Measurements from ENCODE around the gene WDFY4.

WDFY4 gene

GRCh38 chr10:49010295-49010694 lies 325.6 kb downstream of the WDFY4 start:
- H3K9me3 ChIP-seq (ENCODE audit: control insufficient read depth, insufficient read depth, low read length), result no peaks in the 10 kb centered on the region
- H3K36me3 ChIP-seq (ENCODE audit: control insufficient read depth, insufficient read depth, low read length), result no peaks in the 10 kb centered on the region
- H3K4me3 ChIP-seq (ENCODE audit: low read depth, low read length), result no peak overlapping the region
- no peaks in the 10 kb centered on the region for H3K4me1 ChIP-seq (ENCODE audit: control insufficient read depth, insufficient read depth, low read length)
- no peak overlapping the region for H3K9ac ChIP-seq (ENCODE audit: low read depth, low read length)
- no peaks in the 10 kb centered on the region for H3K27me3 ChIP-seq (ENCODE audit: control insufficient read depth, insufficient read depth, low read length)

GRCh38 chr10:49010865-49011264 lies 326.2 kb downstream of the WDFY4 start:
- H3K27me3 ChIP-seq (ENCODE audit: control insufficient read depth, insufficient read depth, low read length), result no peaks in the 10 kb centered on the region
- H3K9ac ChIP-seq (ENCODE audit: low read depth, low read length), result no peak overlapping the region
- no peaks in the 10 kb centered on the region for H3K36me3 ChIP-seq (ENCODE audit: control insufficient read depth, insufficient read depth, low read length)
- H3K9me3 ChIP-seq (ENCODE audit: control insufficient read depth, insufficient read depth, low read length), result no peaks in the 10 kb centered on the region
- no peak overlapping the region for H3K4me3 ChIP-seq (ENCODE audit: low read depth, low read length)
- no peaks in the 10 kb centered on the region for H3K4me1 ChIP-seq (ENCODE audit: control insufficient read depth, insufficient read depth, low read length)

GRCh38 chr10:49011756-49012155 lies 327.1 kb downstream of the WDFY4 start:
- Histone ChIP-seq H3K36me3 (ENCODE audit: control insufficient read depth, insufficient read depth, low read length) (no peaks in the 10 kb centered on the region), H3K9ac (ENCODE audit: low read depth, low read length) (no peak overlapping the region), H3K9me3 (ENCODE audit: control insufficient read depth, insufficient read depth, low read length) (no peaks in the 10 kb centered on the region), H3K27me3 (ENCODE audit: control insufficient read depth, insufficient read depth, low read length) (no peaks in the 10 kb centered on the region), H3K4me3 (ENCODE audit: low read depth, low read length) (no peak overlapping the region), H3K4me1 (ENCODE audit: control insufficient read depth, insufficient read depth, low read length) (no peaks in the 10 kb centered on the region)

GRCh38 chr10:49012603-49013002 lies 327.9 kb downstream of the WDFY4 start:
- Histone ChIP-seq H3K27me3 (ENCODE audit: control insufficient read depth, insufficient read depth, low read length) (no peaks in the 10 kb centered on the region), H3K4me1 (ENCODE audit: control insufficient read depth, insufficient read depth, low read length) (no peaks in the 10 kb centered on the region), H3K9me3 (ENCODE audit: control insufficient read depth, insufficient read depth, low read length) (no peaks in the 10 kb centered on the region), H3K4me3 (ENCODE audit: low read depth, low read length) (no peak overlapping the region), H3K36me3 (ENCODE audit: control insufficient read depth, insufficient read depth, low read length) (no peaks in the 10 kb centered on the region), H3K9ac (ENCODE audit: low read depth, low read length) (no peak overlapping the region)

- Histone ChIP-seq H3K36me3 (ENCODE audit: control insufficient read depth, insufficient read depth, low read length) (no peaks in the 10 kb centered on the region), H3K9ac (ENCODE audit: low read depth, low read length) (no peak overlapping the region), H3K9me3 (ENCODE audit: control insufficient read depth, insufficient read depth, low read length) (no peaks in the 10 kb centered on the region), H3K4me3 (ENCODE audit: low read depth, low read length) (no peak overlapping the region), H3K27me3 (ENCODE audit: control insufficient read depth, insufficient read depth, low read length) (no peaks in the 10 kb centered on the region), H3K4me1 (ENCODE audit: control insufficient read depth, insufficient read depth, low read length) (no peaks in the 10 kb centered on the region)
Observed at GRCh38 chr10:49015700-49016099, 331.0 kb downstream of the WDFY4 start.

GRCh38 chr10:49021685-49022084 lies 337.0 kb downstream of the WDFY4 start:
- no peak overlapping the region for H3K9ac ChIP-seq (ENCODE audit: low read depth, low read length)

GRCh38 chr10:49023071-49023470 lies 338.4 kb downstream of the WDFY4 start:
- no peak overlapping the region for H3K4me3 ChIP-seq (ENCODE audit: low read depth, low read length)
- no peaks in the 10 kb centered on the region for H3K36me3 ChIP-seq (ENCODE audit: control insufficient read depth, insufficient read depth, low read length)
- H3K27me3 ChIP-seq (ENCODE audit: control insufficient read depth, insufficient read depth, low read length), result no peaks in the 10 kb centered on the region
- no peaks in the 10 kb centered on the region for H3K9me3 ChIP-seq (ENCODE audit: control insufficient read depth, insufficient read depth, low read length)
- no peak overlapping the region for H3K9ac ChIP-seq (ENCODE audit: low read depth, low read length)
- H3K4me1 ChIP-seq (ENCODE audit: control insufficient read depth, insufficient read depth, low read length), result no peaks in the 10 kb centered on the region

More at GRCh38 chr10:49021685-49022084, 337.0 kb downstream of the WDFY4 start:
- Histone ChIP-seq H3K27me3 (ENCODE audit: control insufficient read depth, insufficient read depth, low read length) (no peaks in the 10 kb centered on the region), H3K4me3 (ENCODE audit: low read depth, low read length) (no peak overlapping the region), H3K36me3 (ENCODE audit: control insufficient read depth, insufficient read depth, low read length) (no peaks in the 10 kb centered on the region), H3K9me3 (ENCODE audit: control insufficient read depth, insufficient read depth, low read length) (no peaks in the 10 kb centered on the region), H3K4me1 (ENCODE audit: control insufficient read depth, insufficient read depth, low read length) (no peaks in the 10 kb centered on the region)

GRCh38 chr10:49023752-49024151 lies 339.1 kb downstream of the WDFY4 start:
- Histone ChIP-seq H3K9me3 (ENCODE audit: control insufficient read depth, insufficient read depth, low read length) (no peaks in the 10 kb centered on the region), H3K27me3 (ENCODE audit: control insufficient read depth, insufficient read depth, low read length) (no peaks in the 10 kb centered on the region), H3K9ac (ENCODE audit: low read depth, low read length) (no peak overlapping the region), H3K4me3 (ENCODE audit: low read depth, low read length) (no peak overlapping the region), H3K36me3 (ENCODE audit: control insufficient read depth, insufficient read depth, low read length) (no peaks in the 10 kb centered on the region), H3K4me1 (ENCODE audit: control insufficient read depth, insufficient read depth, low read length) (no peaks in the 10 kb centered on the region)

- H3K27me3 ChIP-seq (ENCODE audit: control insufficient read depth, insufficient read depth, low read length), result no peaks in the 10 kb centered on the region
- H3K9me3 ChIP-seq (ENCODE audit: control insufficient read depth, insufficient read depth, low read length), result no peaks in the 10 kb centered on the region
- H3K36me3 ChIP-seq (ENCODE audit: control insufficient read depth, insufficient read depth, low read length), result no peaks in the 10 kb centered on the region
- no peak overlapping the region for H3K4me3 ChIP-seq (ENCODE audit: low read depth, low read length)
- no peaks in the 10 kb centered on the region for H3K4me1 ChIP-seq (ENCODE audit: control insufficient read depth, insufficient read depth, low read length)
- H3K9ac ChIP-seq (ENCODE audit: low read depth, low read length), result no peak overlapping the region
Observed at GRCh38 chr10:49024484-49024883, 339.8 kb downstream of the WDFY4 start.

GRCh38 chr10:49025347-49025983 lies 340.8 kb downstream of the WDFY4 start:
- Histone ChIP-seq H3K9ac (ENCODE audit: low read depth, low read length) (no peak overlapping the region), H3K9me3 (ENCODE audit: control insufficient read depth, insufficient read depth, low read length) (no peaks in the 10 kb centered on the region), H3K4me1 (ENCODE audit: control insufficient read depth, insufficient read depth, low read length) (no peaks in the 10 kb centered on the region), H3K27me3 (ENCODE audit: control insufficient read depth, insufficient read depth, low read length) (no peaks in the 10 kb centered on the region), H3K36me3 (ENCODE audit: control insufficient read depth, insufficient read depth, low read length) (no peaks in the 10 kb centered on the region), H3K4me3 (ENCODE audit: low read depth, low read length) (no peak overlapping the region)

- Histone ChIP-seq H3K36me3 (ENCODE audit: control insufficient read depth, insufficient read depth, low read length) (no peaks in the 10 kb centered on the region), H3K9me3 (ENCODE audit: control insufficient read depth, insufficient read depth, low read length) (no peaks in the 10 kb centered on the region), H3K27me3 (ENCODE audit: control insufficient read depth, insufficient read depth, low read length) (no peaks in the 10 kb centered on the region), H3K4me3 (ENCODE audit: low read depth, low read length) (no peak overlapping the region), H3K9ac (ENCODE audit: low read depth, low read length) (no peak overlapping the region), H3K4me1 (ENCODE audit: control insufficient read depth, insufficient read depth, low read length) (no peaks in the 10 kb centered on the region)
Observed at GRCh38 chr10:49028639-49029038, 344.0 kb downstream of the WDFY4 start.

- H3K4me3 ChIP-seq (ENCODE audit: low read depth, low read length), result no peak overlapping the region
- H3K9me3 ChIP-seq (ENCODE audit: control insufficient read depth, insufficient read depth, low read length), result no peaks in the 10 kb centered on the region
- H3K4me1 ChIP-seq (ENCODE audit: control insufficient read depth, insufficient read depth, low read length), result no peaks in the 10 kb centered on the region
- no peak overlapping the region for H3K9ac ChIP-seq (ENCODE audit: low read depth, low read length)
- H3K36me3 ChIP-seq (ENCODE audit: control insufficient read depth, insufficient read depth, low read length), result no peaks in the 10 kb centered on the region
- H3K27me3 ChIP-seq (ENCODE audit: control insufficient read depth, insufficient read depth, low read length), result no peaks in the 10 kb centered on the region
Observed at GRCh38 chr10:49029666-49030065, 345.0 kb downstream of the WDFY4 start.

Data from iPS-15b (cell line).